ENCODE data around the gene ARHGAP24.
"Not testable (repeated sequence)": the region's sequence is repeated elsewhere in the genome, so short reads cannot be mapped to it uniquely, and the experiment has no call there.

Gene ARHGAP24

GRCh38 chr4:85617202-85617601 is 142.3 kb downstream of the ARHGAP24 start:
- Mint-ChIP-seq H3K9me3 (no peaks in the 10 kb centered on the region), H3K27ac (no peak overlapping the region), H3K4me3 (no peak overlapping the region), H3K27me3 (no peaks in the 10 kb centered on the region), H3K4me1 (no peaks in the 10 kb centered on the region), H3K36me3 (no peaks in the 10 kb centered on the region)

GRCh38 chr4:85632981-85633380 is 158.0 kb downstream of the ARHGAP24 start:
- Mint-ChIP-seq H3K27me3 (no peaks in the 10 kb centered on the region), H3K27ac (no peak overlapping the region), H3K4me1 (no peaks in the 10 kb centered on the region), H3K9me3 (peaks cover 16% of the 10 kb centered on the region), H3K36me3 (no peaks in the 10 kb centered on the region), H3K4me3 (no peak overlapping the region)

- Mint-ChIP-seq H3K9me3 (no peaks in the 10 kb centered on the region), H3K27me3 (no peaks in the 10 kb centered on the region), H3K27ac (no peak overlapping the region), H3K4me1 (no peaks in the 10 kb centered on the region), H3K36me3 (no peaks in the 10 kb centered on the region), H3K4me3 (no peak overlapping the region)
Measured at GRCh38 chr4:85637778-85638177, 162.8 kb downstream of the ARHGAP24 start.

GRCh38 chr4:85639946-85640345 is 165.0 kb downstream of the ARHGAP24 start:
- Mint-ChIP-seq H3K4me3 (no peak overlapping the region), H3K27ac (no peak overlapping the region), H3K36me3 (no peaks in the 10 kb centered on the region), H3K9me3 (no peaks in the 10 kb centered on the region), H3K4me1 (no peaks in the 10 kb centered on the region), H3K27me3 (no peaks in the 10 kb centered on the region)

GRCh38 chr4:85642356-85643100 is 167.6 kb downstream of the ARHGAP24 start:
- Mint-ChIP-seq H3K27me3 (no peaks in the 10 kb centered on the region), H3K36me3 (no peaks in the 10 kb centered on the region)

GRCh38 chr4:85644061-85644460 is 169.1 kb downstream of the ARHGAP24 start:
- no peak overlapping the region for H3K27ac Mint-ChIP-seq
- no peaks in the 10 kb centered on the region for H3K4me1 Mint-ChIP-seq
- no peaks in the 10 kb centered on the region for H3K36me3 Mint-ChIP-seq
- H3K4me3 Mint-ChIP-seq: no peak overlapping the region
- no peaks in the 10 kb centered on the region for H3K9me3 Mint-ChIP-seq
- H3K27me3 Mint-ChIP-seq: no peaks in the 10 kb centered on the region

More at GRCh38 chr4:85642356-85643100, 167.6 kb downstream of the ARHGAP24 start:
- Mint-ChIP-seq H3K4me1 (no peaks in the 10 kb centered on the region), H3K4me3 (no peak overlapping the region), H3K9me3 (no peaks in the 10 kb centered on the region), H3K27ac (no peak overlapping the region)

DNA sequence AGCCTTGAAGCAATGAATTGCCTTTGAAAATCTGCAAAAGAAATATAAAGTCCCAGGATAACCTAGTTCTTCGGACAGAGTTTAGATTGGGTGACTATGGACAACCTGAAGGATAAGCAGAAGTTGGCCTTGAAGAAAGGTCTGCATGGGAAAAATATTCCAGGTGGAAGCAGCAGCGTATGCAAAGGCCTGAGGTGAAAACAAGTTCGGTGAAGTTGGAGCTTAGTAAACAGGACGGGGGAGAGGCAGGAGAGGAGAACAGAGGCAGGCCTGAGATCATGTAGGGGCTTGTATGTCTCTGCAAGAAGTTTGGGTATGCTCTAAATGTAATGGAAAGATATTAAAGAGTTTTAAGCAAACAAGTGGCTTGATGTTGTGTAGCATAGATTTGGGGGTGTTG is 176.0 kb downstream of the ARHGAP24 start:
- no peak overlapping the region for H3K27ac Mint-ChIP-seq
- H3K36me3 Mint-ChIP-seq: no peaks in the 10 kb centered on the region
- H3K27me3 Mint-ChIP-seq: no peaks in the 10 kb centered on the region
- no peaks in the 10 kb centered on the region for H3K9me3 Mint-ChIP-seq
- H3K4me3 Mint-ChIP-seq: no peak overlapping the region
- H3K4me1 Mint-ChIP-seq: no peaks in the 10 kb centered on the region

DNA sequence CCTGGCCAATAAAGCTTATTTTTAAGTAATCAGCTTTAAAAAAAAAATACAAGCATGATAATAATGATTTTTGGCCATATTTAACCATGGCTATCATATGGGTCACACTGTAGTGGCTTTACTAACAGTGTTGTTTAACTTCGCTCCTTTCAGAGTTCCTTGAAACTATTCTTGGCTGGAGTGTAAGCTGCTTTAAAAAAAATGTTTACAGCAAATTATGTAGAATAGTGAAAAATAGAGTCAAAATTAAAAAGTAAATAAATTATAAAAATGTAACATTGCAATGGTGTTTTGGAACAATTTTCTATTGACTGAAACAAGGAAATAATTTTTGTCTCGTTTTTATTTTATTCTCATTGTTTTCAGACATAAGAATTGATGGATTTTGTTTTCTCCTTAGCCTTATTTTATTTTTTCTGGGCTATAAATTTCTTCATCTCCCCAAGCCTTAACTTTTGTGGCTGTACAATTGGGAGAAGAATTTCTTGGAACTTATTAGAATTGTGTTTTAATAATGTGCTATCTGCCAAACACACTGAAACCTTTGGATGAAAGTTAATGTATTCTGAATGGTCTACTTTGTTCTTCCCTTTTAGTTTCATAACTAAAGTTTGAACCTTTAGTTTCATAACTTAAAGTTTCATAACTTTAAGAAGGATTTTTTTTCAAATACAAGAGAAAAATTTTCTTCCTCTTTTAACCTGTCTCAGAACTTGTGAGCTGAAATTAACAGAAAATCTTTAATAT is 182.0 kb downstream of the ARHGAP24 start:
- no peak overlapping the region for H3K27ac Mint-ChIP-seq
- H3K27me3 Mint-ChIP-seq: no peaks in the 10 kb centered on the region
- no peaks in the 10 kb centered on the region for H3K9me3 Mint-ChIP-seq
- no peaks in the 10 kb centered on the region for H3K4me1 Mint-ChIP-seq
- H3K4me3 Mint-ChIP-seq: no peak overlapping the region
- H3K36me3 Mint-ChIP-seq: no peaks in the 10 kb centered on the region

- no peaks in the 10 kb centered on the region for H3K9me3 Mint-ChIP-seq
- H3K36me3 Mint-ChIP-seq: no peaks in the 10 kb centered on the region
- no peak overlapping the region for H3K4me3 Mint-ChIP-seq
- no peak overlapping the region for H3K27ac Mint-ChIP-seq
- no peaks in the 10 kb centered on the region for H3K4me1 Mint-ChIP-seq
- H3K27me3 Mint-ChIP-seq: no peaks in the 10 kb centered on the region
Measured at GRCh38 chr4:85658766-85659439, 184.0 kb downstream of the ARHGAP24 start.

DNA sequence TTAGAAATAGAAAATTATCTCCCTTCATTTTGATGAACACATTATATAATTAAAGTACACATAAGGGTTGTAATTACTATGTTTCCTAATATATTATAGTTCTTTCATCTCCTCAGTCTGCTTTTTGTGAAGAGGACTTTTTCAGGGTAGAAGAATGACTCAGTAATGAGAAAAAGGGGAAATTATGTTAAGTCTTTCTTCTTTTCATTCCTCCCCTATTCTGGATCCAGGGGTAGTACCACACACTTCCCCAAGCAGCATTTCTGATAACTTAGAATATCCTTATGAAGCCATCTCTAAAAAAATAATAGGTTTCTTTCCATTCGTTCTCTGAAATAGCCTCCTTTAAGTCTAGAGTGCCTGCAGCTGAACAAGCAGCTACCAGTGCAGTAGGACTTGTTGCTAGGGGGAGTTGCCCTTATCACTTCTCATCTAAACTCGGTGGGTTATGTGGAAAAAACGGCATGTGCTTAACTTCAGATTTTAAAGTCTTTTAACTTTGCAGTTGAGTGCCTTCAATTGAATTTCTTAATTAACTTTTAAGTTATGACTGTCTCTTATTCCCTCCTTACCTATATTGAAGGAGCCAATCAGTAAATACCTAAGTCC is 184.8 kb downstream of the ARHGAP24 start:
- Mint-ChIP-seq H3K27me3 (no peaks in the 10 kb centered on the region), H3K4me3 (no peak overlapping the region), H3K4me1 (no peaks in the 10 kb centered on the region), H3K36me3 (no peaks in the 10 kb centered on the region), H3K27ac (no peak overlapping the region), H3K9me3 (no peaks in the 10 kb centered on the region)

DNA sequence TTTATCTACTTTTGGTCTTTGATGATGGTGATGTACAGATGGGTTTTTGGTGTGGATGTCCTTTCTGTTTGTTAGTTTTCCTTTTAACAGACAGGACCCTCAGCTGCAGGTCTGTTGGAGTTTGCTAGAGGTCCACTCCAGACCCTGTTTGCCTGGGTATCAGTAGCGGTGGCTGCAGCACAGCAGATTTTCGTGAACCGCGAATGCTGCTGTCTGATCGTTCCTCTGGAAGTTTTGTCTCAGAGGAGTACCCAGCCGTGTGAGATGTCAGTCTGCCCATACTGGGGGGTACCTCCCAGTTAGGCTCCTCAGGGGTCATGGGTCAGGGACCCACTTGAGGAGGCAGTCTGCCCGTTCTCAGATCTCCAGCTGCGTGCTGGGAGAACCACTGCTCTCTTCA is 191.7 kb downstream of the ARHGAP24 start:
- H3K9me3 Mint-ChIP-seq, H3K4me3 Mint-ChIP-seq, H3K4me1 Mint-ChIP-seq, H3K27me3 Mint-ChIP-seq, H3K36me3 Mint-ChIP-seq, H3K27ac Mint-ChIP-seq: not testable (repeated sequence)

DNA sequence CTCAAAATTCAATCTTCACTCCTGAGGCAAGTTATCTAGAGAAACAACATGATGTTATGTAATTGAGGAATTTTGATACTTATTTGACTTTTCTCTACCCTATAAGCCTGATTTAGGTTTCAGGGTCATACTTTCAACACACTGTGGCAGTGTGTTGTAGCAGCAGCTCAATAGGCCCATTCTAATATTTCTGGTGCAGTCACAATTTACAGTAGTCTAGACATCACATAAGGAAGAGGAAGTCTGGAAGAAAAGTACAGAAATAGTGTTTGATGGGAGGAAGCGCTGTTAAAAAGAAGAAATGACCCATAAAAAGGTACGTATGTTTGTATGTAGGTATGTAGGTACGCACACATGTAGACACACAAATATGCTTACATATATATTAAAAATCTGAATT is 194.3 kb downstream of the ARHGAP24 start:
- no peaks in the 10 kb centered on the region for H3K27me3 Mint-ChIP-seq

GRCh38 chr4:85669992-85670548 is 195.1 kb downstream of the ARHGAP24 start:
- Mint-ChIP-seq H3K36me3 (no peaks in the 10 kb centered on the region), H3K4me3 (no peak overlapping the region), H3K4me1 (no peaks in the 10 kb centered on the region), H3K27ac (no peak overlapping the region), H3K9me3 (peaks cover 9% of the 10 kb centered on the region), H3K27me3 (no peaks in the 10 kb centered on the region)

More for the DNA sequence above, 194.3 kb downstream of the ARHGAP24 start:
- H3K4me1 Mint-ChIP-seq: no peaks in the 10 kb centered on the region
- H3K4me3 Mint-ChIP-seq: no peak overlapping the region
- no peaks in the 10 kb centered on the region for H3K36me3 Mint-ChIP-seq
- H3K27ac Mint-ChIP-seq: no peak overlapping the region
- peaks cover 9% of the 10 kb centered on the region for H3K9me3 Mint-ChIP-seq

DNA sequence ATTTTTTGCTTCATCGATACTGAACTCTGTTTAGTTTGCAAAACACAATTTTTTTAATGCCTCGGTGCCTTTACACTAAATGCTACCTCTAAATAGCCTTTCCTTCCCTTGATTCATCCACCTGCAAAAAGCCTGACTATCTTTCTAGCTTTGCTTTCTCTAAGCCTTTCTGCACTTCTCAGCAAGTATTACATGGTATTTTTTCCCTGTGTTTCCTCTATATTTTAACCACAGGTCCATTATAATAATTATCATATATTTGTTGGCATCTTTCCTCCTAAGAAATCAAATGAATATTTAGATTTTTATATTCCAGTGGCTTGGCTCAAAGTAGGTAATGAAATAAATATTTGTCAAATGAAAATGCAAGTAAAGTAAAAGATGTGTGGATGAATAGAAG is 196.2 kb downstream of the ARHGAP24 start:
- Mint-ChIP-seq H3K27me3 (no peaks in the 10 kb centered on the region), H3K36me3 (no peaks in the 10 kb centered on the region), H3K27ac (no peak overlapping the region), H3K4me3 (no peak overlapping the region), H3K4me1 (no peaks in the 10 kb centered on the region), H3K9me3 (peaks cover 9% of the 10 kb centered on the region)

DNA sequence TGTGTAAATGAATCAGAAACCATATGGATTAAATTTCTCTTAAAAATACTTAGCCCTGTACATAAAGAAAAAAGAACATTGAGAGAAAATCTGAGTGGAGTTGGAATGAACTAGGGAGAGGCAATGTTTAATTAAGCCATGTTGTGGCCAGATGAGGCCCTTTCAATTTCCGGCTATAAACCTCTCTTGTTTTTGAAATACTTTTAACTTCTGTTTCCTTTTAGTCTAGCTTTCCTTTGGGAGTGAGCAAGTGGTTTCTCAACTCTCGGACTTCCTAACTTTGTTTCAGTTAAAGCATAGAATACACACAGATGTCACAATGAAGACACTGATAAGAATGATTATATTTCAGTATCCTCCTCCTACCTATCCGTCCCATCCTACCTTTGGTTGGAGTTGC is 197.2 kb downstream of the ARHGAP24 start:
- Mint-ChIP-seq H3K9me3 (peaks cover 9% of the 10 kb centered on the region), H3K36me3 (no peaks in the 10 kb centered on the region), H3K27ac (no peak overlapping the region), H3K27me3 (no peaks in the 10 kb centered on the region), H3K4me3 (no peak overlapping the region), H3K4me1 (no peaks in the 10 kb centered on the region)

Measured in activated naive CD4-positive, alpha-beta T cell treated with anti-CD3 and anti-CD28 coated beads, Interleukin-2, amount 50 U/mL, for 24 hours (primary cell).